ENCODE data around the gene NXF1.
"Not testable (repeated sequence)": the region's sequence is repeated elsewhere in the genome, so short reads cannot be mapped to it uniquely, and the experiment has no call there.

NXF1 gene

DNA sequence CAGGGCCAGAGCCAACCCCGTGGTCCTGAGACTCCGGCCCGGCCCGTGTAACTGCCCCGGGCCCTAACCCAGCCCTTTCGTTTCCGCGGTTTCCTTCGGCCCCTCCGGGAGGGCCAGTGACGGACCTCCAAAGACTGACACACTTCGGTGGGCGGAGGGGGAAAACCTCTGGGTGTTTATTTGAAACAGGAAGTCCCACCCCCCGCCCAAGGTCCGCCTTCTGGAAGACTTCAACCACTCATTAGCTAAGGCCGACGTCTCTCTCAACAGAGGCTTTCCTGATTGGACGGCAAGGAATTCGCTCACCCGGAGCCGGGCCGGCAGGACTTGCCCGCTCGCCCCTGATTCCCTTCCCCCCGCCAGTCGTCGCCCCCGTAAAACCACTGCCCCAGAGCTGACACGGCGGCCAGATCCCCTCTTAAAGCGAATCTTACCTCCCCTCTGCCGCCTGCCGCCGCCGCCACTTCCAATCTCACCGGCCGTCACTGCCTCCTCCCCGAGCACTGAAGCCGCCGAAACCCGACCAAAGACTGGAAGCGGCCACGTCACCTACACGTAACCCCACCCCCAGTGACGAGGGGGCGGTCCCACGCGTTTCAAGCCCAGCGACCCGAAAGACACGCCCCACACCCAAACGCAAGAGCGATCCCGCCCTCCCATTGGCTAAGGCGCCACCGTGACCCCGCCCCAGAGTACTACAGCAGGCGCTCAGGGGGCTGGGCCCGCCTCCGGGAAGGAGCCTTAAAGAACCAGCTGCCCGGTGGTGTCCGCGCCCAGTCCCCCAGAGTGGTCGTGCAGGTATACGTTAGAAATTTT lies 26.5 kb upstream of the NXF1 start, which contains the start of gene STX5:
Gene STX5 (minus strand): TSS at position 532 of the 816 bp plus-strand sequence. CDS start 808 bp downstream, outside the sequence.
- DNase-seq, result peak; percentile 94

DNA sequence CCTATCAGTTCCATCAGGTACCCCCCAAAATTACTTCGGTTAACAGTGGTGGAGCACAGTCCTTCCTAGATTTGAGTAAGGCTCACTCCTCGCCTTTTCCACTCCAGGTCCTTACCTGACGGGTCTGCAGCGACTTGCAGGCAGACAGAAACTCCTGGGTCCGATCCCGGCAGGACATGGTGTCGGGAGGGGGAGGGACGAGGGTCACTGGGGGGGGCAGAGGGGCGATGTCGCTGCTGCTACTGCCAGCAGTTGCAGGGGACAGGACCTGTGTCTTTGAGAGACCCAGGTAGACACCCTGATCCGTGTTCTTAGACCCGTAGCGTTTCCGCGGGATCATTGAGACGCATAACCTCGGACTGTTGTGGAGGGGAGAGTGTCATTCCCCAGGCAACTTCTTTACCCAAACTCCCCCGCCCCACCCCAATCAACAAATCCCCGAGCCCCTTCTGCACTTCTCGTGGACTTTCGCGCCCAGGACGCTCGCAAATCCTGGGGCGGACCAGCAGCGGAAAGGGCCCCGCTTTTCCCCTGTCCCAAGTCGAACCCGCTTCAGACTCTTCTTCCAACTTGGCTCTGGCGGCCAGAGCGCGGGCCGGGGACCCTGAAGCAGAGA lies 25.8 kb upstream of the NXF1 start:
- no peak for DNase-seq

- DNase-seq, result not testable (repeated sequence)
These were observed 22.9 kb upstream of the NXF1 start for GRCh38 chr11:62828130-62828529.

DNA sequence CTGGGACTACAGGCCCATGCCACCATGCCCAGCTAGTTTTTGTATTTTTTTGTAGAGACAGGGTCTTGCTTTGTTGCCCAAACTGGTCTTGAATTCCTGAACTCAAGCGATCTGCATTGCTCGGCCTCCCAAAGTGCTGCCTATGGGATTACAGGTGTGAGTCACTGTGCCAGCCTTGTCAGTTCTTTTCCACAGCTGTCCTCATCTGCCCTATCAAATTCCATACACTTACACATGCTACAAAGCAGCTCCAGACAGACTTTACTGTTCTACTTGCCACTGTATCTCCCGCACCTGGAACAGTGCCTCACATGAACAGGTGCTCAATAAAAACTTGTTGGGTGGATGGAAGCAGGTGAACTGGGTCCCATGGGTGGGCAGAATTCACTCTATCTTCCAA lies 18.4 kb upstream of the NXF1 start:
- DNase-seq, result no peak

- no peak for DNase-seq
These were observed 11.9 kb upstream of the NXF1 start for GRCh38 chr11:62817129-62817528.

GRCh38 chr11:62816557-62816956 lies 11.3 kb upstream of the NXF1 start:
- no peak for DNase-seq

GRCh38 chr11:62811659-62812058 lies 6.4 kb upstream of the NXF1 start:
- DNase-seq, result no peak

- DNase-seq, result no peak
These were observed 5.5 kb upstream of the NXF1 start for GRCh38 chr11:62810748-62811147.

DNA sequence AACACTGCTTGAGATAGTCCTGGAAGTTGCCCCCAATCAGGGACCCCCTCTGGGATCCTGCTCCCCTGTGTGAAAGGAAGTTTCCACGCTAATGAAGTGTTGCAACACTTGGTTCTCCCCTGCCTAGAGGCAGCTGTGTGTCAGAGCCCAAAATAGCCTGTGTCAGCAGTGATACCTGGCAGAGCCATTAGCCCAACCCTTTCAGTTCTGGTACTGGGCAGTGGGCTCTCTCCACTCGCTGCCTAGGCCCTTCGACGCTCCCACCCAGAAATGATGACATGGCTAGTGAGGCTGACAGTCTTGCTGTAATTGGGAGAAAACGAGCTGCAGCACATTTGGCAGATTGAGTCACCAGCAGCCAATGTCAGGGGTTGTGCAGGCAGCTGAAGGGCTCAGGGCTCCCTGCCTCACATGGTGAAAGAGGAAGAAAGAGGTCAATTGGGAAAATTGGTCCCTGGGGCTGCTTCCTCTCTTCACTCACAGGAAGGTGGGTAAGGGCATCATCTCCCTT lies 1.4 kb upstream of the NXF1 start:
- peak; percentile 5 for DNase-seq

- DNase-seq, result no peak
These were observed 761 bp upstream of the NXF1 start for GRCh38 chr11:62805961-62806441.

DNA sequence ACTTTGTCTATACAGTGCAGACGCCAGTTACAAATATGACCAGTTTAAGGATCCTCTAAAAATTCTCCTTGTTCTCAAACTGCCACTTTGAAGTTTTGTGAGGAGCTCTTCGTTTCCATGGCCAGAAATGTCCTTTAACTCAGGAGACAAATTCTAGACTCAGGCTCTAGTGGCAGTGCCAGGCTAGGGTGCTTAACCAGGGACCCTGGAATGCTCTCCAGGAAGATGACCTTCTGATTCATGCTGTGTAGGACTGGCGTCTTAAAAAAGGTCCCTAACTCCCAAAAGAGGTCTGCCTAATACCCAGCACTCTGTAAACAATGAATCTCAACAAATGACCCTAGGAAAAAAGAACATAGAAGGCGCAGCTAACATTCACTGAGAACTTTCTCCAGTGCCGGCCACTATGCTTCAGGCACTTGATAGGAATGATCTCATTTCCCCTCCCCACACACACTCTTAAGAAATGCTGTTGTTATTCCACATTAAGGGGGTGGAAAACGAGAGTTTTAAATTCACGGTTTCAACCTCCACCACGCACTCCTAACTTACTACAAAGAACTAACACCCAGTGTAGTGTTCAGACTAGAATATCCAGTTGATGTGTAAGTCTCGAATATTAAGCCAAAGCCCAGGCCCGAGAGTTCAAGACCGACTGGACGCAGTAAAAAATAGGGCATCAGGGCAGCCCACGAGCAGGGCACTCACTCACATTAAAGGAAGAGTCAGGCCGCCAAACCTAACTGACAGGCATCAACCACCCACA lies 747 bp downstream of the NXF1 start:
- no peak for DNase-seq

- DNase-seq, result no peak
These were observed 4.2 kb downstream of the NXF1 start for GRCh38 chr11:62801071-62801470.

- no peak for DNase-seq
These were observed 5.8 kb downstream of the NXF1 start for GRCh38 chr11:62799486-62799885.

- DNase-seq, result no peak
These were observed 9.0 kb downstream of the NXF1 start for GRCh38 chr11:62796281-62796680.

- DNase-seq, result no peak
These were observed 11.0 kb downstream of the NXF1 start for GRCh38 chr11:62794201-62794775.

DNA sequence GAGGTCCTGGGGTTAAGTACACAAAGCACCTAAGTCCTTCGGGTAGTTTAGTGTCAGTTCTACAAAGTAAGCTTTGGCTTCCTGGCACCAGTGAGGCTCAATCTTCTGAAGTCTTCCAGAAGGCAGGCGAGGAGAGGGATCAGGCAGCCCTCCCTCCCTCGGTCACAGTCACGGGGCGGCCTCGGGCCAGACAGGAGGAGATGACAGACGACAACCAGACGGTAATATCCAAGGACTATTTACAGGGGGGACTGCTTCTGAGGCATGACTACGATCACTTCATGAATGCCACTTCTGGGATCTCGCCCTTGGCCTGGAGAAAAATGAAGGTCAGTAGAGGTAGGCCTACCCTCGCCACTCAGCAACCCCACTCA lies 13.1 kb downstream of the NXF1 start:
- no peak for DNase-seq

DNA sequence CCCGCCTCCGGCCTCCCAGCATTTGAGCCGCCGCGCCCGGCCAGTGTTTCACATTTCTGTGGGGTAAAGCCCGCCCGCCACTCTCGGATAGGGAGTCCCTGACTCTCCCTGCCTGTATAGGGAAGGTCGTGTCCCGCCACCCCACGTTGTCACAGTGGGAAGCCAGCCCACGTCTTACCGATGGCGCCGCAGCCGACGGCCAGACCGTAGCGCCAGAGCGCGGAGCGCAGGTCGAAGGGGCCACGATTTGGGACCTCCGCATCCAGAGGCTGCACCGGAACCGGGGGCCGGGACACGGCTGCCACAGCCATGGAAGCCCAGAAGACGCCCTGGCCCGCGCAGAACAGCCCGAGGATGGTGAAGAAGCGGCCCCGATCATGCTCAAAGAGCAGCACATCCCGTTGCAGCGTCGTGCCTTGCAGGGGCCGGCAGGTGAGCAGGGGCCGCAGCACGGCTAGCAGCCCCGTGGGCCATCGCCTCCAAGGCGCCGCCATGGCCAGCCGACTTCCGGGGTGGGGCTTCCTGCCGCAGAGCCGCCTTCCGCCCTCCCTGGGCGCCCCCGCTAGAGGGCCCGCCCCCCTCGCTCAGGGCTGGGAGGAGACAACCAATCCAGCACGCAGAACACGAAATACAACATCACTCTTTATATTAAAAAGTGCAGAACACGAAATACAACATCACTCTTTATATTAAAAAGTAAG lies 13.6 kb downstream of the NXF1 start, which contains the start of gene TMEM223:
Gene TMEM223 (minus strand): TSS at position 506 of the 701 bp plus-strand sequence. CDS start 12 bp downstream, at position 494.
- peak; percentile 18 for DNase-seq

- DNase-seq, result no peak
These were observed 15.7 kb downstream of the NXF1 start for GRCh38 chr11:62789576-62789975.

GRCh38 chr11:62788991-62789390 lies 16.2 kb downstream of the NXF1 start:
- DNase-seq, result no peak

GRCh38 chr11:62787005-62787759 lies 18.1 kb downstream of the NXF1 start, which contains the start of gene TMEM179B:
TMEM179B (plus strand) TSS chr11:62787402; CDS start chr11:62787432, 30 bp downstream.
- peak; percentile 79 for DNase-seq

- peak; percentile 33 for DNase-seq
These were observed 18.8 kb downstream of the NXF1 start for GRCh38 chr11:62786318-62787004.

Measured in SHP77 treated with DMSO at 0.1 percent for 48 hours (cell line).